Stimulated activated CD8-positive, alpha-beta memory T cell treated with anti-CD3 and anti-CD28 coated beads, Interleukin-7, amount 100 ng/mL, for 4 hours (primary cell): ENCODE results near the gene KRT6B.
"Not testable (repeated sequence)": the region's sequence is repeated elsewhere in the genome, so short reads cannot be mapped to it uniquely, and the experiment has no call there.

Source experiments
- DNase-seq, 2 donors: peaks; one replicate each; pipeline ENCODE4 v3.0.0-alpha.2; 2020; ENCODE audit warnings: low read depth in 2 of 2

The KRT6B gene

GRCh38 chr12:52469853-52470252 is 17.9 kb upstream of the KRT6B start:
- DNase-seq, result no peak

DNA sequence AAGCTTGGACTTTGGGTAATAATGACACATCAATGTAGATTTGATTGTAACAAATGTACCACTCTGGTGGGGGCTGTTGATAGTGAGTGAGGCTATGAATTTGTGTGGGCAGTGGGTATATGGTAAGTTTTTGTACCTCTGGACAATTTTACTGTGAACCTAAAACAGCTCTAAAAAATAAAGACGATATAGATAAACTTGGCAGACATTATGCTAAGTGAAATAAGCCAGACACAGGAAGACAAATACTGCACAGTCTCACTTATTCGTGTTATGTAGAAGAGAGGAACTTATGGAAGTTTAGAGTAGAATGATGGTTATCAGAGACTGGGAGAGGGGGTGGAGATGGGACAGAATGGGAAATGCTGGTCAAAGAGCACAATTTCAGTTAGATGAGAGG is 13.0 kb upstream of the KRT6B start:
- no peak for DNase-seq

- no peak for DNase-seq
Measured at GRCh38 chr12:52461693-52462092, 9.7 kb upstream of the KRT6B start.

DNA sequence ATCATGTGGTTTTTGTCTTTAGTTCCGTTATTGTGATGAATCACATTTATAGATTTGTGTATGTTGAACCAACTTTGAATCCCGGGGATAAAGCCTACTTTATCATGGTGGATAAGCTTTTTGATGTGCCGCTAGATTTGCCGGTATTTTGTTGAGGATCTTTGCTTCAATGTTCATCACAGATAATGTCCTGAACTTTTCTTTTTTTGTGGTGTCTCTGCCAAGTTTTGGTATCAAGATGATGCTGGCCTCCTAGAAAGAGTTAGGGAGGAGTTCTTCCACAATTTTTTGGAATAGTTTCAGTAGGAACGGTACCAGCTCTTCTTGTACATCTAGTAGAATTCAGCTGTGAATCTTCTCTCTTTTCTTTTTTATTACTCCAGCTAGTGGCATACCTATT is 6.9 kb upstream of the KRT6B start:
- no peak for DNase-seq

DNA sequence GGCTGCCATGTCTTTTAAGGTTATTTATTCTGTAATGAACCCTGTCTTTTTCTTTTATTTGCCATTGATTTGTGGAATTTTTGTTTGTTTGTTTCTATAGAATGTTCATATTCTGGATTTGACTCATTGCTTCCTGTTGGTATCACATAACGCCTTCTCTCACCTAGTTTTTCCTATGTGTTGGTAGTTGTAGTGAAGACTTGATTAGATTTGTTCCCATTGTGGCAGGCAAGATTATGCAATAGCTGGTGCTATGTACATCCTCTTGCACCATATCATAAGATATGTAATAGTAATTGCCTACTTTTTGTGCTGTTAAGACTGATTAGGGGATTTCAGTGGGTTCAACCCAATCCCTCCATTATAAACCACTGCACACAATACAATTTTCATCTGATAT is 3.9 kb upstream of the KRT6B start:
- no peak for DNase-seq

GRCh38 chr12:52454411-52455201 is 2.7 kb upstream of the KRT6B start:
- DNase-seq, result no peak

GRCh38 chr12:52448228-52448627 is 3.7 kb downstream of the KRT6B start:
- DNase-seq, result no peak

DNA sequence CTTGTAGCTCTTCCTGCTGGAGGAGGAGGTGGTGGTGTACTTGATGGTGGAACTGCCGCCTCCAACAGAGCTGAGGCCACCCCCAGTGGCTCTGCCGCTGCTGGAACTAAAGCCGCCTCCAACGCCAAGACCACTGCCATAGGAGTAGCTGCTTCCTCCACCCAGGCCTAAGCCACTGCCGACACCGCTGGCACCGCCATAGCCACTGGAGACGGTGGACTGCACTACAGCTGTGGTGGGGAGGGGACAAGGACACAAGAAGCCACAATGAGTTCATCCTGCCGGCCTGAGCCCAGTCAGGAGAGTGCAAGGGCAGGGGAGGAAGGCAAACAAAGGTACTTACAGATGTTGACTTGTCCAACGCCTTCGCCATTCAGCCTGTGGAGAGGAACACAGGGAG is 4.8 kb downstream of the KRT6B start:
- DNase-seq, result not testable (repeated sequence)

DNA sequence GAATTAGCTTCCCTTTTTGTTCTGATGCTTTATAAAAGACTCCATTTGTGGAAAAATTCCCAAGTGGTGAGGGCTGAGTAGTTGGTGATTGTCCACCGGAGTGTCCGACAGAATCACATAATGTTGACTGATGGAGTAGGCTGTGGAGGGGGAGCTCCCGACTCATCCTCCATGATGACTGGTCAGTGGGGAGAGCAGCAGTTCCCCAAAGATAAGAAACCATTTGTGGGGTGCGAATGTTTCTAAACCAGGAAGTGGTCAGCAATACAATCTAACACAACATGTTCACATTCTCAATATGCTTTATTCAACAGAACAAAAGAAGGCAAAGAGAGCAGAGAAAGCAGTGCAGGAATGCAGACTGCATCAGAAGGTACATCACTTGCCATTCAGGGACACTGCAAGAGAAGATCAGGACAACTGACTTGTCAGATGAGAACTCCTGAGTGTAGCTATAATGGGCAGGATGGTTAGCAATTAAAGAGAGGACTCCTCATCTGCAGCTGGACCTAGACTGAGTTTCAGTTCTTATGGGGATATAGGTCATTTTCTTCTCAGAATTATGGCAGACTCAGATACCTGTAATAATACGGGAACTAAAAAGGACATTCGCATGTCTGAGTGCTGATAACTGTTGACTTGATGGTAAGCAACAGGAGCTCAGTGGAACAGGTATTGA is 5.4 kb downstream of the KRT6B start:
- DNase-seq, result no peak

DNA sequence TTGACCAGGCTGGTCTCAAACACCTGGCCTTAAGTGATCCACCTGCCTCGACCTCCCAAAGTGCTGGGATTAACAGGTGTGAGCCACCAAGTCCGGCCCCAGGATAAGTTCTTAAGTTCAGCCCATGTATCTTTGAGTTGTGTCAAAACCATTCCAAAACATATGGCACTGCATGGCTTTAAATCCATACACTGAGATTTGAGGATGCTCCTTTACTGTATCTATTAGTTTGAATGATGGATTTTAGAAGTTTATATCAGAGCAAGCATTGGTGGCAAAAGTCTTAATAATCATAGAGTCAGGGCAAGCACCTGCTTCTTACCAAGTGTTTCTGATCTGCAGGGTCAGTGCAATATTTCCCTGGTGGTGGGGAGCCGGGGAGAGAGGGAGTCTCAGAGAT is 6.1 kb downstream of the KRT6B start:
- DNase-seq, result no peak

DNA sequence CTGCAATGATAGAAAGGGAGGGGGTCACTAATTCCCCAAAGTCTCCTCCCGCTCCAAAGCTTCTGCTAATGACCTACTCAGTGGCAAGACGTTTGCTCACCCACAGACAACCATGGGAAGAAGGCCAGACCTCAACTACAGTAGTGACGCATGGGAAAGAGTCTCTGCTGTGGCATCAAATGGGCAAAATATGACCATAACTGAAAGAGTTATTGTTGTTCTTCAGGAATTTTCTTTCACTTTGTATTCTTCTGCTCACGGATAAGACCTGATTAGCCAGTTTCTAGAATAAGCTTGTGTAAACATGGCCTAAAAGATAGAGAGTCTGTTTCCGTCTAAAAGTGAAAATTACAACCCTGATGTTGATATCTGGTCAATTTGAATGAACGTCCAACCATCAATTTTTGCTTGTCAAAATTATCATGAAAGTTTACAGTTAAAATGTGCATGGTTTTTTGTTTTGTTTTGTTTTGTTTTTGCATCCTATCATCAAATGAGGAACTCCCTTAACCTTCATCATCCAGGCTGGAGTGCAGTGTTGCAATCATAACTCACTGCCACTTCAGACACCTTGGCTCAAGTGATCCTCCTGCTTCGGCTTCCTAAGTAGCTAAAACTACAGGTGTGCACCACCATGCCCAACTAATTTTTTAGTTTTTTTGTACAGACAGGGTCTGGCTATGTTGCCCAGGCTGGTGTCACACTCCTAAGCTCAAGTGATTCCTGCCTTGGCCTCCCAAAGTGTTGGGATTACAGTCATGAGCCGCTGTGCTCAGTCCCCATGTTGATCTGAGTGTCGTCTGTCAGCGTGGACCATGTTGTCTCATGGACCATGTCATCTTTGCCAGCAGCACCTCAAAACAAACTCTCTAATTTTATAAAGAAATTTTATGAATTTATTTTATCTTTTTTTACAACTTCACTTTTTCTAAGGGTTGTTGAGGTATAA is 7.0 kb downstream of the KRT6B start:
- DNase-seq, result no peak

GRCh38 chr12:52443966-52444365 is 8.0 kb downstream of the KRT6B start:
- DNase-seq, result no peak

GRCh38 chr12:52442600-52443061 is 9.3 kb downstream of the KRT6B start:
- no peak for DNase-seq

GRCh38 chr12:52441320-52441911 is 10.5 kb downstream of the KRT6B start:
- no peak for DNase-seq

DNA sequence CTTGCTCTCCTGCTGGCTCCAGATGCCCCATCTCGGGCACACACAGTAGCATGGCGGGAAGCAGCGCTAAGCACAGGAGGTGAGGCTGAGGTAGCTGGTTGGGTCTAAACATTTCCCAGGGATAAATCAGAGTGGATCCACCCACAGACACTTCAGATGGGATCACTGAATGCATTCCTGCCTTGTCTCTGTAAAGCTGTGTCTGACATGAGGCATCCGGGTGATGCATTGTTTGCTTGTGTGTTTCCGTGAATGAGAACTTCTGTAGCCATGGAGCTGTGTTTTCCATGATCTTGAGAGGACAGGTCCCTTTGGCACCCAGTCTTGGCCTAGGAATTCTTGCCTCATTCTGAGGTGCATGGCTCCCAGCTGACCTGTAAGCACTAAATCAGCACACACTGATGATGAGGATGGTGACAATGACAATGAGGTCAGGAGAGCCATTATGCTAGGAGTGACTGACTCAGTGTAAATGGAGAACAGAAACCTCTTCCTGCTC is 11.1 kb downstream of the KRT6B start:
- no peak for DNase-seq

- no peak for DNase-seq
Measured at GRCh38 chr12:52439845-52440244, 12.1 kb downstream of the KRT6B start.

DNA sequence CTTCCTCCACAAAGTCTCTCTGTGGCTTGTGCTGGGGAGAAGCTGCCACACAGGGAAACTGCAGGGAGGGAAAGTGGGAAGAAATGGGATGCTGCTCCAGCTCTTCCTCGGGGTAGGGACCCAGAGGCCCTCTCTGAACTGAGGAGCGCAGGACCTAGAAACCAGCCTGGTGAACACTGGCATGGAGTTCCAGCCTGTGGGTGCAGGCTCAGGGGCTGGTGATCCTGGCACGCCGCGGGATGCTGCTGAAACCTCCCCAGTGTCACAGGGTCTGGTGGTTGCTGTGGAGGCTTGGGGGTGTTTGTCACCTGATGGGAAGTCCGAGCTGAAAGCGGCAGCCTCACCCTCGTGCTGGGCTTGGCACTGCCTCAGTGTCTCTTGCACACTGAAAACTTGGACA is 12.5 kb downstream of the KRT6B start:
- no peak for DNase-seq

DNA sequence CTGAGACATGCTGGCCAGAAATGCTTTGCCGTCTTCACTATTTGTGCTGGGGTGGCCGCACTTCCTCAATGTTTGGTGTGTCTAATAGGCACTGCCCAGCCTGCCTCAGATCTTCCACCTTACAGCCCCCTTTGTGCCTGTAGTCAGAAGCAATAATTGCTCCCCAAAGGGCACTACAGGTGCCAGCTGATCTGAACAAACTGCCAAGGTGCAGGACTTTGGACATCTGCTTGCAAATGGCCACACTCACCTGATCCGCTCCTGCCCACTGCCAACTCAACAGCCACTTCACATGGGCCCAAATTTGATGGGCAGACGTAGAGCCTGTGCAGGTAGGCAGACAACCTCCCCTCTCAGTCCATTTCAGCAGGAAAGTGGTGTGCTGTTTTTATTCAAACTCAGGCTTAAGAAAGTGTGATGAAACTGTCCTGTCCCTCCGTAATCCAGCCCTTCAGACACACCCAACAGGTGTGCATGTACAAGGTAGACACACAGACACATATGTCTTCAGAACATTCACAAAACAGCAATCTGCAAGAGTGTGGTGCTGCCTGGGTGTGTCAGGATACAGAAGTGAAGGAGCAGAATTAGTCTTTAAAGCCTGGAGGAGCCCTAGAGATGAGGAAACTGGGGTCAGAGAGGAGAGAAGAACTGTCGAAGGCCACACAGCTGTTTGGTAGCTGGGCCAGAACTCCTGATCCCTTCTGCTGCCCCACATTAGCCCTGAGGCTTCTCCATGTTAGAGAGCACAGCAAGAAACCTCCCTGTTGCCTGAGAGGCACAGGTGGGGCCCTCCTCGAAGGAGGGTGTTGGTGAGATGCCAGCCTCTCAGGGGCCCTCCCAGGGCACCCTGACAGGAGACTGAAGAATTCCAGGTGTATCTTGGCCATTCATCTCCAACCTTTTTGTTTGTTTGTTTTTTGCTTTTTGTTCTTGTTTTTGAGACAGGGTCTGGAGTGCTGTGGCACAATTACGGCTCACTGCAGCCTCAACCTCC is 13.3 kb downstream of the KRT6B start:
- no peak for DNase-seq

- DNase-seq, result no peak
Measured at GRCh38 chr12:52437508-52437907, 14.4 kb downstream of the KRT6B start.

DNA sequence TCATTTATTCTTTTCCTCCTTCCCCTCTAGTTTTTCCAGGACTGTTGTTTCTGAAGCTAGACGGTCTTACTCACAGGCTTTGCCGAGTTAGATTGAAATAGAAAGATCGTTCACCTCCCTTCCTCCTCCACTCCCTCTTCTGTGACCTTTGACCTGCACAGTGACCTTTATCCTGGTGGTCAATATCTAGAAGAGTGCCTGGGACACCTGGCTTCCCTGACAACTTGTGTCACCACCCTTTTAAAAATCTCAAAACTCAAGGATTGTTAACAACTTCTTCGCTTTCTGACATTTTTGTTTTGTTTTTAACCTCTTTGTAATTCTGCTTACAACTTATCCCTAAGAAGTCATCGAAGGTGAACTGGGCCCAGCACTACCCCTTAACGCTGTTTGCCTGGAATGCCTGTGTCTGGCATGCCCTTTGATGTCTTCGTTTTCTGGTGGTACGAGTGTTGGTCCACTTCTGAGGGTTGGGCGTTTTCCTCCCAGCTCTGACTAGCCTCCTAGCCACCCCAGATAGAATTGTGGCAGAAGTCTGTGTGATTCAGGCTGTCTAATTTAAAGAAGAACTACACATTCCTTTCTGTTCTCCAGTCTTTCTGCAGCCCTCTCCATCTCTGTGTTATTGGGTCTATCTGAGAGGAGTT is 15.0 kb downstream of the KRT6B start:
- no peak for DNase-seq
